ENCODE results near the gene LRMDA.

- TF ChIP-seq, protein P1, sequence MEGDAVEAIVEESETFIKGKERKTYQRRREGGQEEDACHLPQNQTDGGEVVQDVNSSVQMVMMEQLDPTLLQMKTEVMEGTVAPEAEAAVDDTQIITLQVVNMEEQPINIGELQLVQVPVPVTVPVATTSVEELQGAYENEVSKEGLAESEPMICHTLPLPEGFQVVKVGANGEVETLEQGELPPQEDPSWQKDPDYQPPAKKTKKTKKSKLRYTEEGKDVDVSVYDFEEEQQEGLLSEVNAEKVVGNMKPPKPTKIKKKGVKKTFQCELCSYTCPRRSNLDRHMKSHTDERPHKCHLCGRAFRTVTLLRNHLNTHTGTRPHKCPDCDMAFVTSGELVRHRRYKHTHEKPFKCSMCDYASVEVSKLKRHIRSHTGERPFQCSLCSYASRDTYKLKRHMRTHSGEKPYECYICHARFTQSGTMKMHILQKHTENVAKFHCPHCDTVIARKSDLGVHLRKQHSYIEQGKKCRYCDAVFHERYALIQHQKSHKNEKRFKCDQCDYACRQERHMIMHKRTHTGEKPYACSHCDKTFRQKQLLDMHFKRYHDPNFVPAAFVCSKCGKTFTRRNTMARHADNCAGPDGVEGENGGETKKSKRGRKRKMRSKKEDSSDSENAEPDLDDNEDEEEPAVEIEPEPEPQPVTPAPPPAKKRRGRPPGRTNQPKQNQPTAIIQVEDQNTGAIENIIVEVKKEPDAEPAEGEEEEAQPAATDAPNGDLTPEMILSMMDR (conservative IDR thresholded peaks at IDR 0.05; ENCODE audit: low read length) = no peak
- no peak for TF ChIP-seq EZH2phosphoT487 (IDR thresholded peaks at IDR 0.05; ENCODE audit: borderline replicate concordance, low read depth, low read length)
Measured at GRCh38 chr10:75542906-75543305, 111.5 kb downstream of the LRMDA start.

Data from OCI-LY7 (cell line).